Measurements from ENCODE around the gene DYNC1I1. TPM values are rescaled to one million over a fixed set of nuclear protein-coding genes. Genes with fewer than 3 reads are reported as not detected.

DYNC1I1 gene
- total RNA-seq, 1 donor from 2014 or later, result 24.3 TPM

DNA sequence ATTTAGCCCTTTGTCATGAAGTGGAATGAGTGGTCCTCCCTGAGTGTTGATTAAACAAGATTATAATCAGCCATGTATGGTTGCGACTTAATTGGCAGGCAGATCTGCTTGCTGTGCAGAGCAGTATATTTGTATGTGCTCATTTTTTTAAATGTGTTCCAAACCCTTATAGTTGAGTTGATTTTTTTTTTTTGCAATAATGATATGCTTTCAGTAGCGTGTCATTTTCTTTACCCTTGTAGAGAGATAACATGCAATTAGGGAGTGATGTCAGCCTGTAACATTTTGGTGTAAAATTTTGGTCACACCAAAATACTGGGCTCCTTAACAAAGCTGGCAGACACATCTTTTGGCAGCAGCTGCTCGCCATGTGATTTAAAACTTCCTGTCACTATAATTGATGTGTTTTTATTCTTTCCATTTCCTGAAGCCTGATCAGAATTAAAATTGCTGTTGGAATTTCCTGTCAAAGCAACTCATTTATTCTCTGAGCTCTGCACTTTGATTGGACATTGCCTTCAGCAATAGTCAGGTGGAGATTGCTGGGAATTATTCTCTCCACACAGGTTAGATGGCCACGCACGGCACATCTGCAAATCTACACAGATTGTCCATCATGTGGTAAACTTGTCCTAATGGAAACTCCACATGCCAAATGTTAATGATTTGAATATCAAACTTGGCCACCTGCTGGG lies 125.3 kb downstream of the DYNC1I1 start:
- intact Hi-C loops (cut with DNase I), result no loop called here
- DNase-seq (ENCODE audit: low spot score), result no peak

- intact Hi-C loops (cut with DNase I), result no loop called here
- no peak for DNase-seq (ENCODE audit: low spot score)
Measured at GRCh38 chr7:95899919-95900513, 127.7 kb downstream of the DYNC1I1 start.

DNA sequence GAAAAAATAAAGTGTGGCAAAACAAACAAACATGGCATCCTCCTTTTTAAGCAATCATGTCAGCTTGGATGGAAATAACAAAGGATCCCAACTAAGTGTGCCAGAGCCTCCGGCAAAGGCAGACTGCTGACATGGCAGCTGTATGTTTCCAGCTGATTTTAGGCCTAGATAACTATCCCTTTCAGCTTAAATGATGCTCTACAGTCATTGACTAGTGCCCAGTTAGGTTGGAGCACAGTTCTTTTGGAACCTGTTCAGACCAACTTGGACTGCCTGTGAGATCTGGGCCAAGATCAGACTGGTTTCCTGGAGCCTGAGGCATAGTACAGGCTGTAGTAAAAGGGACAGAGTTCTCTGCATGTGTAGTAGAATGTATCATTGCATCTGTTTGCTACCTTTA lies 128.7 kb downstream of the DYNC1I1 start:
- DNase-seq (ENCODE audit: low spot score), result no peak
- intact Hi-C loops (cut with DNase I), result no loop called here

DNA sequence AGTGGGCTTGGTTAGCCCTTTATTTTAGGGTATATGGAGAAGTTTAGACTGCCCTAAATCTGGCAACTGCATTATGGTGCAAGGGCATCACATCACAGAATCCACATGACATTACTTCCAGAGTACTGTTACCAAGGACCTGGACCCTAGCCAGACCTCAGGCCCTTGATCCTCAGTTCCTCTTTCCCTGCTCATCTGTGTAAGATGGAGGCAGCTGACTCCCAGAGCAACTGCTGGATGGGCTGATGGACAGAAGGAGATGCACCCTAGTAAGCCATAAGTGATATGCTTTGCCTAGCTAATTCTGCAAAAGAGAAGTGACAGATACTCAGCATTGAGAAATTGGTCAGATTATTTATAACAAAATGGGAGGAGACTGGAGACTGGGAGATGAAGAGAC lies 131.7 kb downstream of the DYNC1I1 start:
- no peak for DNase-seq (ENCODE audit: low spot score)
- intact Hi-C loops (cut with DNase I), result no loop called here

- no peak for DNase-seq (ENCODE audit: low spot score)
- intact Hi-C loops (cut with DNase I), result no loop called here
Measured at GRCh38 chr7:95905167-95905566, 132.8 kb downstream of the DYNC1I1 start.

GRCh38 chr7:95906851-95907250 lies 134.5 kb downstream of the DYNC1I1 start:
- DNase-seq (ENCODE audit: low spot score), result no peak
- intact Hi-C loops (cut with DNase I), result no loop called here

- DNase-seq (ENCODE audit: low spot score), result no peak
- intact Hi-C loops (cut with DNase I), result no loop called here
Measured at GRCh38 chr7:95907337-95907736, 135.0 kb downstream of the DYNC1I1 start.

DNA sequence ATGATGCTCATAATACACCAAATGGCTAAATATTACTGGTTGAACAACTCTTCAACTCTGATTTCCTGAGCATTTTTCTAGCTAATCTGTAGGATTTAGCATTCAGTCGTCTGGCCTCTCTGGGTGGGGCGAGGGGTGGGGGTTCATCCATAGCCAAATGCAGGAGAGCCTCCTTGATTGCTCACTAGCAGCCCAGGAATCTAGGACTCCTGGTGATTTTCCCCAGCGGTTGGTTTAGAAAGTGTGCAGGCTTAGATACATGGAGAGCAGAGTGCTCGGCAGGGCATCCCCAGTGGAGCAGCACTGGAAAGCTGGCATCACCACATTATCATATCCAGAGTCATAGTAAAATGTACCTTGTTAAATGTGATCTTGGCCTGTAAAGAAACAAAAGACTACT lies 136.1 kb downstream of the DYNC1I1 start:
- intact Hi-C loops (cut with DNase I), result no loop called here
- no peak for DNase-seq (ENCODE audit: low spot score)

GRCh38 chr7:95910341-95910740 lies 138.0 kb downstream of the DYNC1I1 start:
- no peak for DNase-seq (ENCODE audit: low spot score)
- intact Hi-C loops (cut with DNase I), result no loop called here

DNA sequence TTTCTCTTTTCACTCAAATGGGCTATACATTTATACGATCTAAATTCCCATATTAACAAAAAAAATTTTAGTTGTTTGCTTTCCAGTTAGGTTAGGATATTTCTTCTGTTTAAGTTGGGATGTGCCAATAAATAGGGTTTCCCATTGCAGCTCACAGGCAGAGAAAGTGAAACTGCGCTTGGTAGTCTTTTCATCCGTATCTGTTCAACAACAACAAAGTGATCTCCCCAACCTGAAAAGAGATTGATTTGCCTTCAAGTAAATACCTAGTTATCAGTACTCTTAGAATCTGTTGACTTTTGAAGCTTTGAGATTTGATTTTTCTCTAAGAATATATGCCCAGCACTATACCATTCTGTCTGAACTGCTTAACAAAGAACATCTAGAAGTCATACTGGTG lies 143.4 kb downstream of the DYNC1I1 start:
- DNase-seq (ENCODE audit: low spot score), result no peak
- intact Hi-C loops (cut with DNase I), result loop anchor here (5.0 kb wide), 1 partner anchor 162 kb away; no protein-coding TSS in a partner anchor

- intact Hi-C loops (cut with DNase I), result loop anchor here (5.0 kb wide), 1 partner anchor 161 kb away; no protein-coding TSS in a partner anchor
- DNase-seq (ENCODE audit: low spot score), result peak; percentile 84
Measured at GRCh38 chr7:95916573-95917297, 144.4 kb downstream of the DYNC1I1 start.

- DNase-seq (ENCODE audit: low spot score), result no peak
- intact Hi-C loops (cut with DNase I), result loop anchor here (5.0 kb wide), 1 partner anchor 160 kb away; no protein-coding TSS in a partner anchor
Measured at GRCh38 chr7:95917634-95918033, 145.3 kb downstream of the DYNC1I1 start.

- intact Hi-C loops (cut with DNase I), result loop anchor here (5.0 kb wide), 1 partner anchor 158 kb away; no protein-coding TSS in a partner anchor
- no peak for DNase-seq (ENCODE audit: low spot score)
Measured at GRCh38 chr7:95919556-95919955, 147.2 kb downstream of the DYNC1I1 start.

- intact Hi-C loops (cut with DNase I), result loop anchor here (10.0 kb wide), 1 partner anchor 63 kb away; no protein-coding TSS in a partner anchor
- DNase-seq (ENCODE audit: low spot score), result no peak
Measured at GRCh38 chr7:95921543-95921942, 149.2 kb downstream of the DYNC1I1 start.

- intact Hi-C loops (cut with DNase I), result loop anchor here (10.0 kb wide), 1 partner anchor 63 kb away; no protein-coding TSS in a partner anchor
- DNase-seq (ENCODE audit: low spot score), result no peak
Measured at GRCh38 chr7:95922191-95922590, 149.8 kb downstream of the DYNC1I1 start.

DNA sequence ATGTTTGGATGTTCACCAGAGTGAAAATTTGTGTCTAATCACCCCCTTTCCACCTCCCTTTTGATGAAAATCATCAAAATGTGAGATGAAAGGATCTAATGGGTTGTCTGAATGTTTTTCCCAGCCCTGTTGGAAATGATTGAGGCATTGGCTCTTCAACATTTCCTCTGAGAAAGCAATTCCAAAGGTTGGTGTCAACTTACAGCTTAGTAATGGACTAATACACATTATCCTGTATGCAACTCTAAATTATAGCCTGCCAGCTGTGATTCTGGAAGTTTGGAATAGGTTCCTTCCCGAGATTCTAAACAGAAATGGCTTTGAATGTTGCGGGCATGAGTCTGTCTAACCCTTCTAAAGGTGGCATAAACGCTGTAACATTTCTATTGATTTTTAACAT lies 152.9 kb downstream of the DYNC1I1 start:
- intact Hi-C loops (cut with DNase I), result loop anchor here (10.0 kb wide), 1 partner anchor 60 kb away; no protein-coding TSS in a partner anchor
- no peak for DNase-seq (ENCODE audit: low spot score)

- intact Hi-C loops (cut with DNase I), result loop anchor here (10.0 kb wide), 1 partner anchor 59 kb away; no protein-coding TSS in a partner anchor
- no peak for DNase-seq (ENCODE audit: low spot score)
Measured at GRCh38 chr7:95925971-95926370, 153.6 kb downstream of the DYNC1I1 start.

DNA sequence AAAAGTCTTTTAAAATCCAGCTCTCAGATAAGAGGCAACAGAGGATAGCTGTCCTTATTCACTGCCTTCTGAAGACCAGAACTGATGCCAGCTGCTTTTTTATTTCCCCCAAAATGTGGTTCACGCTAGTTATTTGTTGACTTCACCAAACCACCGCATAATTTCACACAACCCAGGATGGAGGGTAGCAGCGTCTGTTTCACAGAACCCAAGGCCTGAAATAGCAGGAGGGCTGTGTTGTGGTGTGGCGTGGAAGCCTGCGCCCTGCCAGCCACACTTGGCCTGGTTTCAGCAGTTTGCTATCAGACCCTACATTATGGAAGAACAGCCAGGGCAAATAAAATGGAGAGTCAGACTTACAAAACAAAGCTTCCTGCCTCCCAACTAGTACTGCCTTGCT lies 155.4 kb downstream of the DYNC1I1 start:
- intact Hi-C loops (cut with DNase I), result loop anchor here (10.0 kb wide), 1 partner anchor 57 kb away; no protein-coding TSS in a partner anchor
- no peak for DNase-seq (ENCODE audit: low spot score)

GRCh38 chr7:95929710-95930280 lies 157.4 kb downstream of the DYNC1I1 start:
- intact Hi-C loops (cut with DNase I), result loop anchor here (10.0 kb wide), 1 partner anchor 55 kb away; no protein-coding TSS in a partner anchor

More at GRCh38 chr7:95929710-95930280, 157.4 kb downstream of the DYNC1I1 start:
- no peak for DNase-seq (ENCODE audit: low spot score)
